HEK293T (cell line): ENCODE measurements around the gene CAMK1D.

Experiments
- CTCF ChIA-PET: fragments of 350-600 bp; formaldehyde crosslinking; extraction: SDS; loops from one replicate; lab custom pipeline; 2021; ENCODE audit warnings: antibody characterized with exemption, inconsistent platforms; lab: Yijun Ruan, JAX
- POLR2A ChIA-PET: fragments of 350-600 bp; formaldehyde crosslinking; extraction: SDS; loops from one replicate; lab custom pipeline; 2020; ENCODE audit warnings: antibody characterized with exemption, inconsistent platforms; lab: Yijun Ruan, JAX
- DNase-seq: peaks from one replicate; pipeline ENCODE4 v3.0.0; 2012; ENCODE audit warnings: mixed read lengths; ENCODE audit errors: extremely low spot score
- ARNT ChIP-seq: fragments of 450-650 bp; IDR thresholded peaks from 2 replicates; pipeline ENCODE4 v1.6.1; 2017; ENCODE audit warnings: mild to moderate bottlenecking
- BHLHE40 ChIP-seq: fragments of 450-650 bp; IDR thresholded peaks from 2 replicates; pipeline ENCODE4 v1.6.1; 2016; ENCODE audit warnings: mild to moderate bottlenecking, moderate library complexity, borderline replicate concordance
- CTBP1 ChIP-seq: fragments of 450-650 bp; IDR thresholded peaks from 2 replicates; pipeline ENCODE4 v1.6.1; 2016; ENCODE audit warnings: borderline replicate concordance
- ELF4 ChIP-seq: fragments of 450-650 bp; IDR thresholded peaks from 2 replicates; pipeline ENCODE4 v1.6.1; 2017; ENCODE audit warnings: antibody characterized with exemption
- FOXA1 ChIP-seq: fragments of 450-650 bp; IDR thresholded peaks from 2 replicates; pipeline ENCODE4 v1.6.1; 2016; ENCODE audit warnings: mild to moderate bottlenecking
- FOXK2 ChIP-seq: fragments of 450-650 bp; IDR thresholded peaks from 2 replicates; pipeline ENCODE4 v1.6.1; 2016; ENCODE audit warnings: mild to moderate bottlenecking
- FOXM1 ChIP-seq: fragments of 450-650 bp; IDR thresholded peaks from 2 replicates; pipeline ENCODE4 v1.6.1; 2017; ENCODE audit warnings: mild to moderate bottlenecking, borderline replicate concordance
- HDGF ChIP-seq: fragments of 450-650 bp; IDR thresholded peaks from 2 replicates; pipeline ENCODE4 v1.6.1; 2017; ENCODE audit warnings: antibody characterized with exemption, borderline replicate concordance
- L3MBTL2 ChIP-seq: fragments of 450-650 bp; conservative IDR thresholded peaks from 2 replicates; pipeline ENCODE4 v1.6.1; 2016; ENCODE audit warnings: mild to moderate bottlenecking
- LEF1 ChIP-seq: fragments of 450-650 bp; IDR thresholded peaks from 2 replicates; pipeline ENCODE4 v1.6.1; 2017; ENCODE audit warnings: mild to moderate bottlenecking, borderline replicate concordance
- NFRKB ChIP-seq: fragments of 450-650 bp; IDR thresholded peaks from 2 replicates; pipeline ENCODE4 v1.6.1; 2016; ENCODE audit warnings: mild to moderate bottlenecking, moderate library complexity
- SP1 ChIP-seq: fragments of 450-650 bp; IDR thresholded peaks from 2 replicates; pipeline ENCODE4 v1.6.1; 2017
- SUZ12 ChIP-seq: fragments of 450-650 bp; IDR thresholded peaks from 2 replicates; pipeline ENCODE4 v1.6.1; 2016; ENCODE audit warnings: mild to moderate bottlenecking
- TARDBP ChIP-seq: fragments of 450-650 bp; IDR thresholded peaks from 2 replicates; pipeline ENCODE4 v1.6.1; 2016
- ZNF384 ChIP-seq: fragments of 450-650 bp; IDR thresholded peaks from 2 replicates; pipeline ENCODE4 v1.6.1; 2016
- TF ChIP-seq, protein P1 (sequence below): fragments of 450-650 bp; IDR thresholded peaks from 2 replicates; pipeline ENCODE4 v1.6.1; 2016

Gene CAMK1D

DNA sequence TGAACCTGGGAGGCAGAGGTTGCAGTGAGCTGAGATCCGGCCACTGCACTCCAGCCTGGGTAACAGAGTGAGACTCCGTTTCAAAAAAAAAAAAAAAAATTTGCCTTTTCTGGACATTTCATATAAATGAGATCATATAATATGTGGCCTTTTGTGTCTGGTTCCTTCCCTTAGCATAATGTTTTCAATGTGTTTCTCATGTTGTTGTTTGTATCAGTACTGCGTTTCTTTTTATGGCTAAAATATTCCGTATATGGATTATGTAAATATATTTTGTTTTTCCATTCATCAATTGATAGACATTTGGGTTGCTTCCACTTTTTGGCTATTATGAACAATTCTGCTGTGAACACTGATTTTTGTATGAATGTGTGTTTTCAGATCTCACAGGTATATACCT is 394.6 kb downstream of the CAMK1D start:
- no peak for DNase-seq
- TF ChIP-seq HDGF (no peak), L3MBTL2 (no peak), FOXK2 (no peak), ZNF384 (no peak), NFRKB (no peak), SUZ12 (no peak), ELF4 (no peak), ARNT (no peak), BHLHE40 (no peak), CTBP1 (no peak), FOXM1 (no peak)
- TF ChIP-seq, protein P1, sequence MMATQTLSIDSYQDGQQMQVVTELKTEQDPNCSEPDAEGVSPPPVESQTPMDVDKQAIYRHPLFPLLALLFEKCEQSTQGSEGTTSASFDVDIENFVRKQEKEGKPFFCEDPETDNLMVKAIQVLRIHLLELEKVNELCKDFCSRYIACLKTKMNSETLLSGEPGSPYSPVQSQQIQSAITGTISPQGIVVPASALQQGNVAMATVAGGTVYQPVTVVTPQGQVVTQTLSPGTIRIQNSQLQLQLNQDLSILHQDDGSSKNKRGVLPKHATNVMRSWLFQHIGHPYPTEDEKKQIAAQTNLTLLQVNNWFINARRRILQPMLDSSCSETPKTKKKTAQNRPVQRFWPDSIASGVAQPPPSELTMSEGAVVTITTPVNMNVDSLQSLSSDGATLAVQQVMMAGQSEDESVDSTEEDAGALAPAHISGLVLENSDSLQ, result no peak
- POLR2A ChIA-PET, result no interaction called here
- CTCF ChIA-PET, result no interaction called here

DNA sequence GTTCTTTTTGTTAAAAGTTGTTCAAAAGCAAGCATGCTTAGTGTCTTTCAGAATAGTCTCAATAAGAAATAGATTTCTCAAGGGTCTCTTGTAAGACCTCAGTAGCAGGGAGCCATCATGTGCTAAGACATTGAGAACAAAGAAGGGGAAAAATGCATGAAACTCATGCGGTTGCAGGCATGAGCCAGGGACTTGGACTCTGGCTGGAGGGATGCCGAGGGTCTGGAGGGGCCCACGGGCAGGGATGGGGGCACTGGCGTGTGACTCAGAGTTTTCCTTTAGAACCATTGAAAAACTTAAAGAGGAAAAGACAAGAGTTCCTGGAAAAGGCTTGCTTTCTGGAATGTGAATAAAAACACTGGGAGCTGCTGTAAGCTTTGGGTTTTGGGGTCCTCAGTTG is 398.8 kb downstream of the CAMK1D start:
- TF ChIP-seq BHLHE40, result no peak
- TF ChIP-seq CTBP1, result no peak
- TF ChIP-seq FOXK2, result no peak
- no peak for TF ChIP-seq SUZ12
- no peak for TF ChIP-seq HDGF
- TF ChIP-seq NFRKB, result no peak
- no peak for TF ChIP-seq ELF4
- no peak for TF ChIP-seq L3MBTL2
- TF ChIP-seq FOXA1, result no peak
- TF ChIP-seq ZNF384, result no peak
- no peak for TF ChIP-seq LEF1
- TF ChIP-seq, protein P1, result no peak
- TF ChIP-seq SP1, result no peak
- TF ChIP-seq TARDBP, result no peak
- TF ChIP-seq FOXM1, result no peak
- DNase-seq, result no peak
- ChIA-PET CTCF (interaction anchor here (0.6 to 1.2 kb wide), 2 partner anchors 25 to 35 kb away, joined by 3 read pairs; no protein-coding TSS in a partner anchor), POLR2A (no interaction called here)

DNA sequence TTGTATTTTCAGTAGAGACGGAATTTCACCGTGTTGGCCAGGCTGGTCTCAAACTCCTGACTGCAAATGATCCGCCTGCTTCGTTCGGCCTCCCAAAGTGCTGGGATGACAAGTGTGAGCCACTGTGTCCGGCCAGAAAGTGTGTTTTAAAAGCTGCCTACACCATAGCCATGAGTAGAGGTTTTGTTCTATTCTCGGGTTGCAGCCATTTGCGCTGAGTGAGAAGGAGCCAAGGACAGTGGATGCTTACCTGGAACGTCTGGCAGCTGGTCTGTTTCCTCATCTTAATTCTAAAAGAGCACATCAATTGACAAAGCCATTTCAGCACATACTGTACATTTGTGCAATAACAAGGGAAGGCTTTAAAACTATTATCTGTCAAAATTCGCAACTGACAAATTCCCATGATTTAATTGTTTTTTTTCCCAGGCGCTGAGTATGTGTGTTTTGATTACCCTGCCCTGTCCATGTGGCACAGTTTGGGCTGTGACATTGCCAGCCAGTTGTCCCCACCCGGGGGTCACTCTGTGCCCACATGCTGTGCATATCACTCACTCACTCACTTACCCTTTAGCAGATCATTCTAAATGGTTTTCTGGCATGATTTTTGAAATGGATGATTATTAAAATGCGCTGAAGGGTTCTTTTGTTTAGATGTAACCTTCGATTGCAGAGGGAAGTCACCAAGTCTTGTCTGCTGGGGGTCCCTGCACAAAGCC is 400.6 kb downstream of the CAMK1D start:
- TF ChIP-seq NFRKB (no peak), L3MBTL2 (no peak), FOXA1 (no peak), SUZ12 (no peak), CTBP1 (no peak), BHLHE40 (no peak), HDGF (no peak), FOXM1 (no peak), TARDBP (no peak), SP1 (no peak), ZNF384 (no peak)
- no peak for DNase-seq
- POLR2A ChIA-PET, result no interaction called here
- CTCF ChIA-PET, result no interaction called here

DNA sequence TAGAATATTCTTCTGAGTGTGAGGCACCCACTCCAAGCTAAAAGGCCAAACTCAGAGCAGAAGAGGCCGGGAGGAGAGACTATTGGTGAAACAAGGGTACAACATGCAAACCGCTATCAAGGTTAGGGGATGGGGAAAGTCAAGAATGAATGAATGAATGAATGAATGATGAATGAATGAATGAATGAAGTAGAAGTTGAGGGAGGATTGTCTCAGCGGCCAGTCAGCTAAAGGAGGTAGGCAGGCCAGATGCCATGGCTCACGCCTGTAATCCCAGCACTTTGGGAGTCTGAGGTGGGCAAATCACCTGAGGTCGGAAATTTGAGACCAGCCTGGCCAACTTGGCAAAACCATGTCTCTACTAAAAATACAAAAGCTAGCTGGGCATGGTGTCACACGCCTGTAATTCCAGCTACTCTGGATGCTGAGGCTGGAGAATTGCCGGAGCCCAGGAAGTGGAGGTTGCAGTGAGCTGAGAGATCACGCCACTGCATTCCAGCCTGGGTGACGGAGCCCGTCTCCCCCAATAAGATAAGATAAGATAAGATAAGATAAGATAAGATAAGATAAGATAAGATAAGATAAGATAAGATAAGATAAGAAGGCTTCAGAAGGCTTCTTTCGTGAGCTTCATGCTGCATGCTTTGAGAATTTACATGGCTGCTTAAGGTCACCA is 401.3 kb downstream of the CAMK1D start:
- ChIA-PET POLR2A (no interaction called here), CTCF (interaction anchor here (0.5 kb wide), 1 partner anchor 39 kb away, joined by 3 read pairs; no protein-coding TSS in a partner anchor)
- DNase-seq, result no peak
- no peak for TF ChIP-seq FOXK2
- TF ChIP-seq HDGF, result no peak
- no peak for TF ChIP-seq TARDBP
- TF ChIP-seq SUZ12, result no peak
- TF ChIP-seq CTBP1, result no peak
- no peak for TF ChIP-seq L3MBTL2
- TF ChIP-seq FOXM1, result no peak
- no peak for TF ChIP-seq ARNT
- TF ChIP-seq BHLHE40, result no peak
- no peak for TF ChIP-seq ELF4
- TF ChIP-seq LEF1, result no peak
- TF ChIP-seq ZNF384, result no peak
- no peak for TF ChIP-seq NFRKB
- TF ChIP-seq, protein P1, result no peak

DNA sequence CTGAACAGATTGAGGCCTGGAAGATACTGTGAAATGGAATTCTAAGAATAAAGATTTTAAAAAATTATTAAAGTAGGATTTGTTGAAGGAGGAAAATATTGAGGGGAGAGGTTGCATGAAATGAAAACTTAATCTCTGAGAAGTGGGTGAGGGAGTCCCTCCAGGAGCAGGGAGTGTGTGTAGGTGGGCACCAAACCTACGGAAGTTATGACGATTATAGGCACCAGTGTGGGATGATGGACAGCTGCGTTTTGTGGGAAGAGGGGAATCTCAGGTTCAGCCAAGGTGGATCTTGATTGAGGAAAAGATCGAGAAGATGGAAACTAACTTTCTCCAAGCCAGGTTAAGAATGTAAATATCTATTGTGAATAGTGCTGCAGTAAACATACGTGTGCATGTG is 405.7 kb downstream of the CAMK1D start:
- ChIA-PET POLR2A (no interaction called here), CTCF (no interaction called here)
- no peak for DNase-seq
- TF ChIP-seq ELF4, result no peak
- TF ChIP-seq SP1, result no peak
- TF ChIP-seq FOXM1, result no peak
- no peak for TF ChIP-seq L3MBTL2
- TF ChIP-seq ZNF384, result no peak
- TF ChIP-seq, protein P1, result no peak
- no peak for TF ChIP-seq NFRKB
- no peak for TF ChIP-seq HDGF
- no peak for TF ChIP-seq CTBP1
- TF ChIP-seq LEF1, result no peak
- TF ChIP-seq FOXK2, result no peak
- no peak for TF ChIP-seq ARNT
- no peak for TF ChIP-seq BHLHE40
- TF ChIP-seq TARDBP, result no peak
- no peak for TF ChIP-seq SUZ12
- no peak for TF ChIP-seq FOXA1
